Measurements from ENCODE around the gene POU5F1.

Gene POU5F1

GRCh38 chr6:31118178-31118577, 52.3 kb downstream of the POU5F1 start:
- in situ Hi-C loops (cut with HindIII; ENCODE audit: low sequenced_read_pairs): no loop called here

GRCh38 chr6:31116661-31117385, 53.7 kb downstream of the POU5F1 start:
- in situ Hi-C loops (cut with HindIII; ENCODE audit: low sequenced_read_pairs): no loop called here

- in situ Hi-C loops (cut with HindIII; ENCODE audit: low sequenced_read_pairs): no loop called here
These were observed 54.4 kb downstream of the POU5F1 start for GRCh38 chr6:31115941-31116560.

GRCh38 chr6:31114970-31115849, 55.3 kb downstream of the POU5F1 start:
- in situ Hi-C loops (cut with HindIII; ENCODE audit: low sequenced_read_pairs): no loop called here

- in situ Hi-C loops (cut with HindIII; ENCODE audit: low sequenced_read_pairs): no loop called here
These were observed 56.0 kb downstream of the POU5F1 start, which contains the start of gene PSORS1C1 for GRCh38 chr6:31114541-31114878. Gene PSORS1C1, plus strand, starts transcription at chr6:31114800. Its CDS starts 14,833 bp downstream, at chr6:31129633.
